Measurements from ENCODE around the gene L3MBTL4.

- TF ChIP-seq POLR2AphosphoS5 (IDR thresholded peaks at IDR 0.05) (no peak), POLR2A (IDR thresholded peaks at IDR 0.05) (no peak)
These were observed 474.7 kb downstream of the L3MBTL4 start for GRCh38 chr18:5939801-5940667.
